GM21515 (cell line): ENCODE data around the gene CCL28.
"Not testable (repeated sequence)": the region's sequence is repeated elsewhere in the genome, so short reads cannot be mapped to it uniquely, and the experiment has no call there.

ENCODE experiments used
- ATAC-seq: cut with Tn5 transposase; IDR thresholded peaks from one replicate; pipeline ENCODE4 v1.9.1; 2021; ENCODE audit not compliant: unreplicated experiment

CCL28 gene

GRCh38 chr5:43411495-43411894 is 696 bp downstream of the CCL28 start:
- ATAC-seq = no peak

- no peak for ATAC-seq
These were observed 1.8 kb downstream of the CCL28 start for GRCh38 chr5:43410414-43410813.

- ATAC-seq = no peak
These were observed 2.4 kb downstream of the CCL28 start for GRCh38 chr5:43409809-43410271.

DNA sequence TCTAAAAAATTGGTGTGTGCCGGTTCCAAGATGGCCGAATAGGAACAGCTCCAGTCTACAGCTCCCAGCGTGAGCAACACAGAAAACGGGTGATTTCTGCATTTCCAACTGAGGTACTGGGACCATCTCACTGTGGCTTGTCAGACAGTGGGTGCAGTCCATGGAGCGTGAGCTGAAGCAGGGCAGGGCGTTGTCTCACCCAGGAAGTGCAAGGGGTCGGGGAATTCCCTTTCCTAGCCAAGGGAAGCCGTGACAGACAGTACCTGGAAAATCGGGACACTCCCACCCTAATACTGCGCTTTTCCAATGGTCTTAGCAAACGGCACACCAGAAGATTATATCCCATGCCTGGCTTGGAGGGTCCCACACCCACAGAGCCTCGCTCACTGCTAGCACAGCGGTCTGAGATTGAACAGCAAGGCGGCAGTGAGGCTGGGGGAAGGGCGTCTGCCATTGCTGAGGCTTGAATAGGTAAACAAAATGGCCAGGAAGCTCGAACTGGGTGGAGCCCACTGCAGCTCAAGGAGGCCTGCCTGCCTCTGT is 9.6 kb downstream of the CCL28 start:
- ATAC-seq = not testable (repeated sequence)

DNA sequence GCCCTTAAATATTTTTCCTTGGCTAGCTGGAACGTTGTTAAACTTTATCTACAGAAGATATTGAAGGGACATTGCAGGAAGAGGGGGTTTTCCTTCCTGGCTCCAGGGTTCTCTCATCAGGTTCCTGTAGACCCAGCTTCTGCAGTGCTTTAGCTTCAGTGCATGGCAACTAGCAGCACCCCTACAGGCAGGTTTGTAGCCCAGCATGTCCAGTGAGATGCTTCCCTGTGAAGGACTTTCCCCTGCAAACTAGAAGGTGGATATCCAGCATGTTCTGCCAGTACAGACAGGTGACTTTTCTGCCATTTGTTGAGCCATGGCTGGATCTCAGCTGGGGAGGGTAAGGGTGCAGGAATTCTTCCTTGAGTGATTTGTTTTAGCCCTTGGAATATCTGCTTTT is 10.4 kb downstream of the CCL28 start:
- ATAC-seq = no peak

GRCh38 chr5:43400082-43400481 is 12.1 kb downstream of the CCL28 start:
- no peak for ATAC-seq

DNA sequence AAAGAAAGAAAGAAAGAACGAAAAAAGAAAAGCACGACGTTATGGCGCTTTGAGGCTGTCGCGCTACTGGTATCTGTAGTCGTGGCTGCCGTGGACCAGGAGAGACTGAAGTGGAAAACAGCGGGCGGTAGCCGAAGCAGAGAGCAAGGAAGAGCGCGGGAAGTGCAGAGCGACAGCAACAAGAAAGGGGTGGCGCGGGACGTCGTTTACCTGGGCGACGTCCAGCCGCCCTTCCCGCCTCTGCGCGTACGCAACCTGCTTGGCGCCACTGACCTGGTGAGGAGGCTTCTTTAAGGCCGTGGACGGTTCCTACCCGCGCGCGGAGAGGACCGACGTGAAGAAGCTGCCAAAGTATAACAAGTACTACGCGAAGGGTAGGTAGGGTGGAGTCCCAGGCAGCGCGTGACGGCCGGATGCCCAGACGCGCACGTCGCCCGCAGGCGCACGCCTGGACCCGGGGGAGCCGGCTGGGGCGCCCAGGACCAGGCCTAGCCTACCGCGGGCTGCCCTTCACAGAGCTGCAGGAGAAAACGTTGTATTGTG is 15.4 kb downstream of the CCL28 start:
- ATAC-seq = peak; percentile 95

DNA sequence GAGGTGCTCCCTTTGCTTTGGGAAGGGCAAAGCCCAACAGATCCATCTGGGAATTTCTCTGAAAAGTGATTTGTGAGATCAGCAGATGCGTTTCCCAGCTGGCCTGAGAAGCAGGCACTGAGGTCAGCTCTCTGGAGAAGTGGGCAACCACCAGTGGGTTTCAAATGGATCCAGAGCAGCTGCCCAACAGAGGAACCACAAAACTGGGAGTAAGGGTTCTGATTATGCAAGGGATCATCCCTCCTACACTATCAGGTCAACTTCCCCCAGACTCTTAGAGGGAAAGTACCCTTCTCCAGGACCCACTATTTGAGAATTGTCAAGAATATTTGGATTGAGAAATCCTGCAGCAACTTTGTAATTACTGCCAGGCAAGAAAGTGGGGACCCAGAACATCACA is 21.7 kb downstream of the CCL28 start:
- ATAC-seq = no peak

DNA sequence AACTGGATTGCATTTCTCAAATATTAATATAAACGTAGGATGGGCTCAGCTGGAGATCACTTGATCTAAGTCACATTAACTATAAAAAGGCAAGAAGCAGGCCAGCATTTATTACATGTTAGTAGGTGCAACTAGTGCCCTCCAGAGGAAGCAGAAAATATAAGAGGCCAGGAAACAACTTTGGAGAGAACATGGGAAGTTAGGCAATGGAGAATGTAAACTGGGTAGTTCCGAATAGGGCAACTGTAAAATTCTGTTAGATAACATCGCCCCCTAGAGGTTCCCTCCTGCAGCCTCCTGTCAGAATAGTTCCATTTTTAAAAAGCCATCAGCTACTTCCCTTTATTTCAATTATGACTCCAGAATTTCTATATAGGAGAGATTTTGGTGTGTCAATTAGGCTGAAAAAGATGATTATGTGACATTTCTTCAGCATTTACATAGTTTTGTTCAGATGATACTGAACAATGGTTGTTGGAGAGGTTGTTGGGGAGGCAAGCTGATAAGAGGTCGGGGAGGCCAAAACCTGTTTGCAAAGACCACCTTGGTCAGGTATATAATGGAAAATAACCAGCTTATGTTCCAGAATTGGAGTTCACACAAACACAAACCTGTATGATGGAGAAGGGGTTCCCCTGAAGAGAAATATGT is 22.4 kb downstream of the CCL28 start:
- ATAC-seq = no peak

DNA sequence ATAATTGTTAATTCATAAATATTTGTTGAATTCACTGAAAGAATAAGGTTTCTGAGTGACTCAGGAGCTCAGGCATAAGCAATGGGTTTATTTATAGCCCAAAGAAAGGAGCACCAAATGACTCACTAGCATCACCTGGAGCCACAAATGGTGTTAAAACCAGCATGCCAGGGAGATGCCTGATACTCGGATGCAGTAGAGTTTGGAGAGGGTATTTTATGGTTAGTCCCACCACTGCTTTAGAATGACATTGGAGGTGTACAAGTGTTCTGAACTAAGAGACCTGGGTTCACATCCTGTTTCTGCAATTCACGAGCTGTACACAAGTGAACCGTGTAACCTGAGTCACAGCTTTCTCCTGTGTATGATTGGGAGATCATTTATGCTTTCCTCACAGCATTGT is 25.2 kb downstream of the CCL28 start:
- peak; percentile 51 for ATAC-seq

DNA sequence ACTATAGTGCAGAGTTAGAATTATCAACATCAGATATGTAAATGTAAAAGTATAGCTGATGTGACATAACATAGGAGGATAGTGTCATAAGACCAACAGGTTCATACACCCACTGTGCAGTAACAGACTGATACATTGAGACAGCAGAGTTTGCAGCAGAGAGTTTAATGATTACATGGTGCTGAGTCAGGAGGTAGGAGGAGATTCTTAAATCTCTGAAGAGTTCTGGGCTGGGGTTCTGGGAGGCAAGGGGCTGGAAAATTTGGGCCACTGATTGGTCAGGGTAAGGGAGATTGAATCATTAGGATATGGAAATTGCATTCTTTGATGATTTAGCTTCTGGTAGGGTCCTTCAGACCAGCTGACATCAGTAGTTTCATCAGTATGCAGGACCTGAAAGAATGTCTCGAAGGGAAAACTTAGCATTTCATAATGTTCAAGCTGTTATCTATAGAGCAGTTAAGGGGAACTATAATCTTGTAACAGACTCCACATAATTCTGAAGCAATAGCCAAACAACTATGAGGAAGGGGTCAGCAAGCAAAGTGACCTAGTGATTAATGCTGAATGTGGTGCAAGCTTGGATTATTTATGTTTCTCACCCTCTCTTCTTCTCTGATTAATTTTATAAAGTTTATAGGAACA is 35.6 kb downstream of the CCL28 start:
- ATAC-seq = no peak

DNA sequence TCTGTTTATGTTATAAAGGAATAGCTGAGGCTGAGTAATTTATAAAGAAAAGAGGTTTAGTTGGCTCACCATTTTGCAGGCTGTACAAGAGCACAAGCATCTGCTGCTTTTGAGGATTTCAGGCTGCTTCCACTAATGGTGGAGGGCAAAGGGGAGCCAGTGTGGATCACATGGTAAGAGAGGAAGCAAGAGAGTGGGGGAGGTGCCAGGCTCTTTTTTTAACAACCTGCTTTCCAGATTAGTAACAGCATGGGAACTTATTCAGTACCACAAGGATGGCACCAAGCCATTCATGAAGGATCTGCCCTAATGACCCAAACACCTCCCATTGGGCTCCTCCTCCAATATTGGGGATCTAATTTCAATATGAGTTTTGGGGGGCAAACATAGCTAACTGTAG is 40.4 kb downstream of the CCL28 start:
- no peak for ATAC-seq

GRCh38 chr5:43370352-43370751 is 41.8 kb downstream of the CCL28 start:
- no peak for ATAC-seq

DNA sequence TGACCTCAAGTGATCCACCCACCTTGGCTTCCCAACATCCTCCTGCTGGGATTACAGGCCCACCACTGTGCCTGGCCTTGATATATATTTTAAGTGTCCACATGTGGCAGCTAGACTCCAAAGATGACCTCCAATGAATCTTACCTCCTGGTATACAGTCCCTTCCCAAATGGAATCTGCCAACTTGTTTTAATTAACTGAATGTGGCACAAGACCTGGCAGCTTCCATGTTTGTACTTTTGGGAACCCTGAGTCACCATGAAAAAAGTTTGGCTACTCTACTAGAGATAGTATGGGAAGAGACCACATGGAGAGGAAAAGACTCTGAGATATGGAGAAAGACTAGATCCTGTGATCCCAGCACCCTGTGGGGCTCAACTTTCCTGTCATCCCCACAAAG is 42.5 kb downstream of the CCL28 start:
- ATAC-seq = no peak

GRCh38 chr5:43367909-43368669 is 44.1 kb downstream of the CCL28 start:
- ATAC-seq = no peak

DNA sequence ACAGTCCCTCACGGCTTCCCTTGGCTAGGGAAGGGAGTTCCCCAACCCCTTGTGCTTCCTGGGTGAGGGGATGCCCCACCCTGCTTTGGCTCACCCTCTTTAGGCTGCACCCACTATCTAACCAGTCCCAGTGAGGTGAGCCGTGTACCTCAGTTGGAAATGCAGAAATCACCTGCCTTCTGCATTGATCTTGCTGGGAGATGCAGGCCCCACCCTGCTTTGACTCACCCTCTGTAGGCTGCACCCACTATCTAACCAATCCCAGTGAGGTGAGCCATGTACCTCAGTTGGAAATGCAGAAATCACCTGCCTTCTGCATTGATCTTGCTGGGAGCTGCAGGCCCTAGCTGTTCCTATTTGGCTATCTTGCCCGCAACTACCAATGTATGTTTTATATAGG is 44.7 kb downstream of the CCL28 start:
- ATAC-seq = no peak

DNA sequence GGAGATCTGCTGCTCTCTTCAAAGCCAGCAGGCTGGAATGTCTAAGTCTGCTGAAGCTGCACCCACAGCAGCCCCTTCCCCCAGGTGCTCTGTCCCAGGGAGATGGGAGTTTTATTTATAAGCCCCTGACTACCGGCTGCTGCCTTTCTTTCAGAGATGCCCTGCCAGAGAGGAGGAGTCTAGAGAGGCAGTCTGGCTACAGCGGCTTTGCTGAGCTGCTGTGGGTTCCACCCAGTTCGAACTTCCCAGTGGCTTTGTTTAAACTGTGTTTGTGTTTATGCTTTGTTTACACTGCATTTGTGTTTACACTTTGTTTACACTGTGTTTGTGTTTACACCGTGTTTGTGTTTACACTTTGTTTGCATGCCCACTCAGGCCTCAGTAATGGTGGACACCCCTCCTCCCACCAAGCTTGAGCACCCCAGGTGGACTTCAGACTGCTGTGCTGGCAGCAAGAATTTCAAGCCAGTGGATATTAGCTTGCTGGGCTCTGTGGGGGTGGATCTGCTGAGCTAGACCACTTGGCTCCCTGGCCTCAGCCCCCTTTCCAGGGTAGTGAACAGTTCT is 45.4 kb downstream of the CCL28 start:
- not testable (repeated sequence) for ATAC-seq

- ATAC-seq = not testable (repeated sequence)
These were observed 47.0 kb downstream of the CCL28 start for GRCh38 chr5:43365155-43365554.

DNA sequence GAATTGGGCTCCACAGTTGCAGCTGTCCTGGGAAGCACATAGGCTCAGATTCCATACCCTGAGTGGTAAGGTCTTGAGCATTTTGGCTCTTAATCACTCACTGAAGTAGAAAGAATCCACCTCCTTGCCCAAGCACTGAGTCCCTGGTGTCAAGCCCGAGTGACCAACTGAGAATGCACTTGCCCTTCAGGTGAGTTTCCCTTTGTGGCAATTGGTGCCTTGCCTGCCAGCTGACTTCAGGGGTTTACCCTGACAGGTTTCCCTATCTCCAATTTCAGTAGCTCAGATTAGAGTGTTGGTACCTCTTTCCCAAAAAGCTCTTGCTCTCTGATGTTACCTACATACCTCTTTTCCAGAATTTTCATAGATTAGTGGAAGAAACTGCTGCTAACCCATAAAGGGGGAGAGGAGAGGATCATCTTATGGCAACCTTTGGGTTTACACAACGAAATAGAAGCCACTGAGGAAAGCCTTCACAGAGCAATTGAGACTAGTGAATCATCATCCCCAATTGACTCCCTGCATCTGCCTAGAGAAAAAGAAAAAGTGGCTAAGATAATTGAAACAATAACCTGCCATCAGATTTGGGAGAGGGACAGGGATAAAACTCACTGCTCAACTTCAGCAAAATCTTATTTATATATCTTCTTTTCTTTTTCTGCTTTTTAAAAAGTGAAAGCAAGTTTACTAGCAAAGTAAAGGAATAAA is 48.6 kb downstream of the CCL28 start:
- ATAC-seq = no peak

DNA sequence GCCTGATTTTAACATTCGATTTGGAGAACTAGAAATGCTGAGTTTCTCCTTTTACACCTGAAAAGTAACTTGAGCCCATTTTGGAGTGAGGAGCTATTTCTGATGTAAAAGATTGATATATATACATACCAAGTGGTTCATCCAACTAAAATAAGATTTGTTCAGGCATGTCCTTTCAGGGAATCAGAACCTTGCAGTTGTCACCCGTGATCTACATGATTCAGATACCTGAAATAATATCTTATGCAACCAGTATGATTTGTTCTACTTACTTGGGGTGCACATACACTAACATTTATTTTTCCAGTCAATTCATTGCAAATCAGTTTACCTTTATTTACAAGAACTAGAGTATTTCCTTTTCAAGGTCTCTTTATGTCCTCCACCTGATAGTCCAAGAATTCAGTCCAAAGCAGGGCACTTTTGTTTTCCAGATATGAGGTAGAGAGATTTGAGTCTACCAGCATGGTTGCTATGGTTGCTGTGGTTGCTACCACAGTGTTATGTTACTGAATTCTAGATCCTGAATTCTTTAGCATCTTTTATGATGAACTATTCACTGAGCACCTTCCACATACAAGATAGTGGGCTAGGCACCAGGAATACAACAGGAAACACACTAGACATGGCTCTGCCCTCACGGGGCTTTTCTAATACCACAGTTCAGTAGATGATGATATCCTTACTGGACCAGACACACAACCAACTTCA is 49.3 kb downstream of the CCL28 start:
- no peak for ATAC-seq
